Mucosa of descending colon (tissue), 3 donors: ENCODE results near the gene PTPRM. TPM values are rescaled to one million over a fixed set of nuclear protein-coding genes. Genes with fewer than 3 reads are reported as not detected.

ENCODE experiments used
- ATAC-seq: fragments of 200-7000 bp; cut with Tn5 transposase; one replicate; pipeline ENCODE4 v1.9.1; 2020; ENCODE audit warnings: mild to moderate bottlenecking, moderate library complexity
- DNase-seq, 3 donors: peaks; one replicate each; pipeline ENCODE4 v3.0.0-alpha.2; 2020
- H3K36me3 ChIP-seq: fragments of 200-600 bp; one replicate; pipeline ENCODE4 v1.8.0; 2021; ENCODE audit warnings: low read depth, mild to moderate bottlenecking
- H3K4me1 ChIP-seq: fragments of 200-600 bp; one replicate; pipeline ENCODE4 v1.8.0; 2021; ENCODE audit warnings: low read depth, mild to moderate bottlenecking
- H3K4me3 ChIP-seq: fragments of 200-600 bp; one replicate; pipeline ENCODE4 v1.8.0; 2021; ENCODE audit warnings: mild to moderate bottlenecking
- H3K9me3 ChIP-seq: fragments of 200-600 bp; one replicate; pipeline ENCODE4 v1.8.0; 2021; ENCODE audit warnings: mild to moderate bottlenecking
- intact Hi-C, 2 donors: fragments of 100-400 bp; cut with DNase I in 1 of 2; cut with micrococcal nuclease in 1 of 2; formaldehyde crosslinking; loops; one replicate each; pipeline versions ENCODE4 v1.11.0 to v1.11.1; 2022; cut with DNase I, micrococcal nuclease
- total RNA-seq, 3 donors: library from RNA; stranded (reverse); fragmentation: NEBNext Ultra II Directional in 2 of 3; extraction: Animal tissue kit (Norgen Biotek cat#: 25700) in 2 of 3; gene quantifications; one replicate each; pipeline versions ENCODE4 v1.2.1 to v1.2.4, GENCODE V29; 2021 to 2023
- TF ChIP-seq, protein P1 (sequence below): fragments of 200-600 bp; IDR thresholded peaks from one replicate; pipeline ENCODE4 v1.8.0; 2022; ENCODE audit warnings: antibody characterized with exemption, mild to moderate bottlenecking
- donor health status: DM: no; HTN: no; CAD: no; lungs with moderate emphysema.
- donor health status: DM: no; HTN: no; CAD: no.
- donor health status: DM: no; HTN: yes; CAD: no.

PTPRM gene
- total RNA-seq, 3 donors from 2014 or later = 15.3 to 41.1 (median 19.6) TPM

GRCh38 chr18:7789856-7790552 is 222.9 kb downstream of the PTPRM start:
- Histone ChIP-seq H3K4me3 (no peak overlapping the region), H3K36me3 (no peaks in the 10 kb centered on the region), H3K4me1 (no peaks in the 10 kb centered on the region), H3K9me3 (no peaks in the 10 kb centered on the region)
- TF ChIP-seq, protein P1, sequence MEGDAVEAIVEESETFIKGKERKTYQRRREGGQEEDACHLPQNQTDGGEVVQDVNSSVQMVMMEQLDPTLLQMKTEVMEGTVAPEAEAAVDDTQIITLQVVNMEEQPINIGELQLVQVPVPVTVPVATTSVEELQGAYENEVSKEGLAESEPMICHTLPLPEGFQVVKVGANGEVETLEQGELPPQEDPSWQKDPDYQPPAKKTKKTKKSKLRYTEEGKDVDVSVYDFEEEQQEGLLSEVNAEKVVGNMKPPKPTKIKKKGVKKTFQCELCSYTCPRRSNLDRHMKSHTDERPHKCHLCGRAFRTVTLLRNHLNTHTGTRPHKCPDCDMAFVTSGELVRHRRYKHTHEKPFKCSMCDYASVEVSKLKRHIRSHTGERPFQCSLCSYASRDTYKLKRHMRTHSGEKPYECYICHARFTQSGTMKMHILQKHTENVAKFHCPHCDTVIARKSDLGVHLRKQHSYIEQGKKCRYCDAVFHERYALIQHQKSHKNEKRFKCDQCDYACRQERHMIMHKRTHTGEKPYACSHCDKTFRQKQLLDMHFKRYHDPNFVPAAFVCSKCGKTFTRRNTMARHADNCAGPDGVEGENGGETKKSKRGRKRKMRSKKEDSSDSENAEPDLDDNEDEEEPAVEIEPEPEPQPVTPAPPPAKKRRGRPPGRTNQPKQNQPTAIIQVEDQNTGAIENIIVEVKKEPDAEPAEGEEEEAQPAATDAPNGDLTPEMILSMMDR = no peak
- DNase-seq (no peak), ATAC-seq (no peak)
- intact Hi-C loops = no loop called here

GRCh38 chr18:7793100-7793499 is 226.0 kb downstream of the PTPRM start:
- Histone ChIP-seq H3K9me3 (no peaks in the 10 kb centered on the region), H3K36me3 (no peaks in the 10 kb centered on the region), H3K4me1 (no peaks in the 10 kb centered on the region), H3K4me3 (no peak overlapping the region)
- TF ChIP-seq, protein P1 = no peak
- intact Hi-C loops = no loop called here
- DNase-seq (no peak), ATAC-seq (no peak)

GRCh38 chr18:7803956-7804469 is 236.9 kb downstream of the PTPRM start:
- Histone ChIP-seq H3K9me3 (no peaks in the 10 kb centered on the region), H3K36me3 (no peaks in the 10 kb centered on the region), H3K4me1 (no peaks in the 10 kb centered on the region), H3K4me3 (no peak overlapping the region)
- TF ChIP-seq, protein P1 = no peak
- intact Hi-C loops = no loop called here
- DNase-seq = no peak
- ATAC-seq = no peak

GRCh38 chr18:7805096-7805495 is 238.0 kb downstream of the PTPRM start:
- H3K4me3 ChIP-seq = no peak overlapping the region
- no peaks in the 10 kb centered on the region for H3K9me3 ChIP-seq
- no peak for DNase-seq
- H3K36me3 ChIP-seq = no peaks in the 10 kb centered on the region
- TF ChIP-seq, protein P1 = no peak
- no peaks in the 10 kb centered on the region for H3K4me1 ChIP-seq
- intact Hi-C loops = no loop called here
- no peak for ATAC-seq

DNA sequence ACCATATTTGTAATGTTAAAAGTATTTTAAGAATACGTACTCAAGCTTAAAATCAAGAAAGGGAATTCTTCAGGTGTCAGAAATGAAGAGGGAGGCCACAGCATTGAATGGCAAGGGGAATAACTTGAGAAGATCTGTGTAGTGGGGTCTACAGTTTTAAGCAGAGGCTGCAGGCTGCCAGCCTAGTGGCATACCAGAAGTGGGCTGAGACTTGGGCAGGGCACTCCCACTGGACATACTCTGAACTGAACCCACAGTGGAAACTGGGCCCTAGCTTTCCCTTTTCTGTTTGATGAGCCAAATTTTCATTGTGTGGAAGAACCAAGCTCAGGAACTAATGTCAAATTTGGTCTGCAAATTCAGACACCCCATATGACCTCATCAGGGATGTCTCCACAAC is 238.8 kb downstream of the PTPRM start:
- Histone ChIP-seq H3K9me3 (no peaks in the 10 kb centered on the region), H3K36me3 (no peaks in the 10 kb centered on the region), H3K4me3 (no peak overlapping the region), H3K4me1 (no peaks in the 10 kb centered on the region)
- intact Hi-C loops = no loop called here
- DNase-seq = no peak
- ATAC-seq = no peak
- TF ChIP-seq, protein P1 = no peak
